Heart right ventricle (tissue), 16 donors: ENCODE data around the gene ZNF366. TPM values are rescaled to one million over a fixed set of nuclear protein-coding genes. Genes with fewer than 3 reads are reported as not detected.
A peak's percentile ranks its signal among the peaks of the same experiment; 100 is the strongest.

Experiments
- ATAC-seq, 8 donors: fragments of 200-7000 bp; cut with Tn5 transposase; one replicate each; pipeline ENCODE4 v1.9.1; 2020; ENCODE audit warnings: mild to moderate bottlenecking in 8 of 8, moderate library complexity in 8 of 8, moderate number of reproducible peaks in 1 of 8
- DNase-seq, 2 donors: peaks; one replicate each; pipeline ENCODE4 v3.0.0-alpha.2; 2020
- H3K27ac ChIP-seq, 10 donors: fragments of 200-600 bp; sonication (generic) in 2 of 10; one replicate each; pipeline versions ENCODE4 v1.5.0 to v1.8.0; 2020 to 2022; ENCODE audit warnings: mild to moderate bottlenecking in 3 of 10
- H3K27me3 ChIP-seq, 7 donors: fragments of 200-600 bp; one replicate each; pipeline ENCODE4 v1.8.0; 2021 to 2022; ENCODE audit warnings: mild to moderate bottlenecking in 2 of 7
- H3K36me3 ChIP-seq, 9 donors: fragments of 200-600 bp; sonication (generic) in 1 of 9; one replicate each; pipeline versions ENCODE4 v1.5.0 to v1.8.0; 2020 to 2022; ENCODE audit warnings: mild to moderate bottlenecking in 2 of 9
- H3K4me1 ChIP-seq, 9 donors: fragments of 200-600 bp; sonication (generic) in 1 of 9; one replicate each; pipeline versions ENCODE4 v1.5.0 to v1.8.0; 2020 to 2022; ENCODE audit warnings: mild to moderate bottlenecking in 4 of 9
- H3K4me3 ChIP-seq, 10 donors: fragments of 200-600 bp; sonication (generic) in 2 of 10; one replicate each; pipeline versions ENCODE4 v1.5.0 to v1.8.0; 2020 to 2022; ENCODE audit warnings: mild to moderate bottlenecking in 7 of 10, moderate library complexity in 2 of 10
- H3K9me3 ChIP-seq, 11 donors: fragments of 200-600 bp in 10 of 11; sonication (generic) in 2 of 11; one replicate each; pipeline versions ENCODE4 v1.5.0 to v1.8.0; 2013 to 2022; ENCODE audit warnings: mild to moderate bottlenecking in 2 of 11, control low read depth in 1 of 11, moderate library complexity in 1 of 11
- CTCF ChIP-seq, 9 donors: fragments of 200-600 bp; sonication (generic) in 2 of 9; IDR thresholded peaks; one replicate each; pipeline versions ENCODE4 v1.5.0 to v1.8.0; 2021 to 2022; ENCODE audit warnings: antibody characterized with exemption in 9 of 9, mild to moderate bottlenecking in 5 of 9, moderate library complexity in 1 of 9
- WGBS, 2 donors: extraction: QIAGEN DNeasy Blood & Tissue Kit; methylation state at CpG; one replicate each; pipeline ENCODE4 v1.1.7; 2013; ENCODE audit warnings: inconsistent platforms in 1 of 2; 5-methylcytosine and 5-hydroxymethylcytosine counted together
- intact Hi-C, 10 donors: fragments of 100-400 bp; cut with DNase I; formaldehyde crosslinking; loops; one replicate each; pipeline versions ENCODE4 v1.11.1 to v1.14.2; 2022
- polyA plus RNA-seq, 2 donors: library from polyadenylated mRNA; stranded (reverse); fragments of 200-250 nt; gene quantifications; one replicate each; pipeline ENCODE4 v1.2.3, GENCODE V29; 2013
- total RNA-seq, 10 donors: library from RNA; stranded (reverse); fragmentation: NEBNext Ultra II Directional in 3 of 10; extraction: Animal tissue kit (Norgen Biotek cat#: 25700) in 3 of 10; gene quantifications; one replicate each; pipeline versions ENCODE4 v1.2.1 to v1.2.4, GENCODE V29; 2021 to 2023
- donor health status: Arrhythmogenic right ventricular cardiomyopathy.
- donor health status: ischemic (EF 13 %, LVEDD 7.1; RV severe dilation, severe dysfunction).
- donor health status: healthy with polysubstance abuse.
- donor health status: DM: no; HTN: yes; CAD: no.
- donor health status: DM: no; HTN: no; CAD: no.
- donor health status: ischemic (EF 25% LVEDD 6.9; RV normal size, moderate dysfunction).
- donor health status: ischemic (EF 25% LVEDD 5.7; RV mildly dilated, moderate dysfunction).
- donor health status: healthy.
- donor health status: DM: yes; HTN: yes; CAD: no.
- donor health status: Ischemic cardiomyopathy.
- donor health status: ischemic (EF 35%, LVEDD 5.7; RV mildly dilated, moderate dysfunction).
- donor health status: nonischemic (EF 11% LVEDD 7.7; RV severe dilation, severe dysfunction).
- donor health status: DM: yes; HTN: yes; CAD: no.
- donor health status: PGD.
- donor health status: ischemic (EF 29% LVEDD 5.4; RV normal size, mild dysfunction).
- donor health status: nonischemic (EF 23%, LVEDD 6.1; RV moderate dilation, normal function).

Gene ZNF366
- total and polyA plus RNA-seq, 12 donors, result 1.7 to 10.5 (median 5.2) TPM

- Histone ChIP-seq H3K27me3 (no peaks in the 10 kb centered on the region), H3K4me1 (peaks cover 0 to 52% (median 21%) of the 10 kb centered on the region in 9 donors), H3K9me3 (no peaks in the 10 kb centered on the region), H3K27ac (peak overlapping the region in 4 of 10 donors; percentile 14 to 38 (median 26)), H3K36me3 (peaks cover 0 to 30% (median 7%) of the 10 kb centered on the region in 9 donors), H3K4me3 (no peak overlapping the region)
- no peak for DNase-seq
- no peak for ATAC-seq
- intact Hi-C loops, result no loop called here
- no peak for TF ChIP-seq CTCF (IDR thresholded peaks at IDR 0.05)
- WGBS, 2 donors, result 79 to 91% methylated on average over 4 of the region's 4 CpGs
Measured at GRCh38 chr5:72439192-72439591, 68.0 kb downstream of the ZNF366 start.

GRCh38 chr5:72438141-72438540 is 69.1 kb downstream of the ZNF366 start:
- Histone ChIP-seq H3K36me3 (peaks cover 0 to 20% (median 0%) of the 10 kb centered on the region in 9 donors), H3K27me3 (no peaks in the 10 kb centered on the region), H3K4me1 (peaks cover 0 to 57% (median 32%) of the 10 kb centered on the region in 9 donors), H3K9me3 (no peaks in the 10 kb centered on the region), H3K27ac (no peak overlapping the region), H3K4me3 (no peak overlapping the region)
- no peak for DNase-seq
- intact Hi-C loops, result no loop called here
- 91 to 93% methylated on average over 3 of the region's 3 CpGs for WGBS, 2 donors
- no peak for TF ChIP-seq CTCF (IDR thresholded peaks at IDR 0.05)
- no peak for ATAC-seq

GRCh38 chr5:72436796-72437471 is 70.3 kb downstream of the ZNF366 start:
- no peaks in the 10 kb centered on the region for H3K27me3 ChIP-seq
- TF ChIP-seq CTCF (IDR thresholded peaks at IDR 0.05), result no peak
- no peak for DNase-seq
- no peaks in the 10 kb centered on the region for H3K9me3 ChIP-seq
- H3K36me3 ChIP-seq, result peaks cover 0 to 9% (median 0%) of the 10 kb centered on the region in 9 donors
- H3K27ac ChIP-seq, result no peak overlapping the region
- no peak overlapping the region for H3K4me3 ChIP-seq
- 85 to 90% methylated on average over 3 of the region's 3 CpGs for WGBS, 2 donors
- peaks cover 0 to 62% (median 35%) of the 10 kb centered on the region in 9 donors for H3K4me1 ChIP-seq
- ATAC-seq, result no peak
- intact Hi-C loops, result no loop called here

- WGBS, 2 donors, result 35 to 54% methylated on average over 3 of the region's 3 CpGs
- no peaks in the 10 kb centered on the region for H3K36me3 ChIP-seq
- ATAC-seq (peak in 7 of 8 donors; percentile 31 to 83 (median 71)), DNase-seq (no peak)
- intact Hi-C loops, result loop anchor here in 1 of 10 donors (1.0 to 5.0 kb wide), 3 partner anchors 17 to 68 kb away; no protein-coding TSS in a partner anchor
- no peaks in the 10 kb centered on the region for H3K27me3 ChIP-seq
- no peak overlapping the region for H3K4me3 ChIP-seq
- H3K9me3 ChIP-seq, result no peaks in the 10 kb centered on the region
- H3K27ac ChIP-seq, result peak overlapping the region; percentile 33 to 83 (median 62)
- TF ChIP-seq CTCF (IDR thresholded peaks at IDR 0.05), result no peak
- H3K4me1 ChIP-seq, result peaks cover 0 to 41% (median 33%) of the 10 kb centered on the region in 9 donors
Measured at GRCh38 chr5:72434781-72435437, 72.3 kb downstream of the ZNF366 start.
